Ovary (tissue), 3 donors: ENCODE data around the gene SUV39H2.

ENCODE experiments used
- CTCF ChIP-seq, 3 donors: fragments of 450-650 bp in 2 of 3; fragments of 200-600 bp in 1 of 3; IDR thresholded peaks; one replicate each; pipeline versions ENCODE4 v1.5.1 to v1.8.0; 2016 to 2022; ENCODE audit warnings: antibody characterized with exemption in 3 of 3, mild to moderate bottlenecking in 1 of 3
- EP300 ChIP-seq: sonication (generic); formaldehyde crosslinking; IDR thresholded peaks from one replicate; pipeline ENCODE4 v1.6.1; 2017; ENCODE audit warnings: antibody characterized with exemption
- POLR2A ChIP-seq: fragments of 450-650 bp; IDR thresholded peaks from one replicate; pipeline ENCODE4 v1.6.1; 2017; ENCODE audit warnings: antibody characterized with exemption, mild to moderate bottlenecking, moderate library complexity
- donor health status: DM: no; HTN: no; CAD: no.

- TF ChIP-seq CTCF (IDR thresholded peaks at IDR 0.05) = no peak
- TF ChIP-seq POLR2A = no peak
- no peak for TF ChIP-seq EP300
Measured at GRCh38 chr10:14926722-14927416, 48.2 kb downstream of the SUV39H2 start.
